Camera-type eye (tissue), 1 donor: ENCODE data around the gene MYOZ2. TPM values are rescaled to one million over a fixed set of nuclear protein-coding genes. Genes with fewer than 3 reads are reported as not detected.

Source experiments
- total RNA-seq: library from RNA; depleted of rRNA; stranded (reverse); fragments of >200 nt; gene quantifications from one replicate; pipeline ENCODE4 v1.2.3, GENCODE V29; 2014

The MYOZ2 gene
- 7.2 TPM for total RNA-seq

GRCh38 chr4:119135721-119136121 is at the start of gene MYOZ2:
Gene MYOZ2 (plus strand): TSS chr4:119135832. CDS start chr4:119136526, 694 bp downstream.

GRCh38 chr4:119212234-119212963 is 76.8 kb downstream of the MYOZ2 start, which contains the start of gene USP53:
Gene USP53 (plus strand): TSS chr4:119212713. CDS start chr4:119239760, 27,047 bp downstream.

Other genes with a start within 250 kb of the MYOZ2 start
- gene SYNPO2, start 247.0 kb upstream of the MYOZ2 start, total RNA-seq: 66.4 TPM
- gene USP53, start 76.9 kb downstream of the MYOZ2 start, total RNA-seq: 46.5 TPM
- not detected for gene FABP2, start 186.3 kb downstream of the MYOZ2 start, total RNA-seq